Activated CD8-positive, alpha-beta T cell treated with anti-CD3 and anti-CD28 coated beads, Interleukin-2, amount 10 ng/mL, durations not matched to agents 7 days and 5 days (primary cell): ENCODE data around the gene TMUB1. TPM values are rescaled to one million over a fixed set of nuclear protein-coding genes. Genes with fewer than 3 reads are reported as not detected.
A peak's percentile ranks its signal among the peaks of the same experiment; 100 is the strongest.

Experiments
- ATAC-seq: fragments of 150-1000 bp; cut with Tn5 transposase; one replicate; pipeline ENCODE4 v1.10.0; 2021; ENCODE audit warnings: moderate library complexity
- CTCF ChIA-PET: fragments of 350-600 bp; sonication (Branson Sonifier 250); formaldehyde crosslinking; loops from one replicate; lab custom pipeline; 2021; ENCODE audit warnings: antibody characterized with exemption; lab: Charles Lee
- POLR2A ChIA-PET: fragments of 350-600 bp; sonication (Branson Sonifier 250); formaldehyde crosslinking; loops from one replicate; lab custom pipeline; 2021; ENCODE audit warnings: antibody characterized with exemption; lab: Charles Lee
- DNase-seq: peaks from one replicate; pipeline ENCODE4 v3.0.0-alpha.2; 2020
- H3K27ac Mint-ChIP-seq: one replicate; pipeline ENCODE4 v1.8.0; 2021; ENCODE audit warnings: mild to moderate bottlenecking, mixed read lengths
- H3K27me3 Mint-ChIP-seq: one replicate; pipeline ENCODE4 v1.8.0; 2021; ENCODE audit warnings: low read depth, mixed read lengths
- H3K36me3 Mint-ChIP-seq: one replicate; pipeline ENCODE4 v1.8.0; 2021; ENCODE audit warnings: low read depth, mixed read lengths
- H3K4me1 Mint-ChIP-seq: one replicate; pipeline ENCODE4 v1.8.0; 2021; ENCODE audit warnings: low read depth, mixed read lengths
- H3K4me3 Mint-ChIP-seq: one replicate; pipeline ENCODE4 v1.8.0; 2021; ENCODE audit warnings: mild to moderate bottlenecking, mixed read lengths
- H3K9me3 Mint-ChIP-seq: one replicate; pipeline ENCODE4 v1.8.0; 2022; ENCODE audit warnings: mixed read lengths; ENCODE audit not compliant: insufficient read depth
- total RNA-seq, 2 experiments: library from RNA; stranded (reverse); gene quantifications; one replicate each; pipeline ENCODE4 v1.2.3, GENCODE V29; 2021

Gene TMUB1
- total RNA-seq, 2 experiments from 2014 or later: 76.7 to 82.6 TPM

DNA sequence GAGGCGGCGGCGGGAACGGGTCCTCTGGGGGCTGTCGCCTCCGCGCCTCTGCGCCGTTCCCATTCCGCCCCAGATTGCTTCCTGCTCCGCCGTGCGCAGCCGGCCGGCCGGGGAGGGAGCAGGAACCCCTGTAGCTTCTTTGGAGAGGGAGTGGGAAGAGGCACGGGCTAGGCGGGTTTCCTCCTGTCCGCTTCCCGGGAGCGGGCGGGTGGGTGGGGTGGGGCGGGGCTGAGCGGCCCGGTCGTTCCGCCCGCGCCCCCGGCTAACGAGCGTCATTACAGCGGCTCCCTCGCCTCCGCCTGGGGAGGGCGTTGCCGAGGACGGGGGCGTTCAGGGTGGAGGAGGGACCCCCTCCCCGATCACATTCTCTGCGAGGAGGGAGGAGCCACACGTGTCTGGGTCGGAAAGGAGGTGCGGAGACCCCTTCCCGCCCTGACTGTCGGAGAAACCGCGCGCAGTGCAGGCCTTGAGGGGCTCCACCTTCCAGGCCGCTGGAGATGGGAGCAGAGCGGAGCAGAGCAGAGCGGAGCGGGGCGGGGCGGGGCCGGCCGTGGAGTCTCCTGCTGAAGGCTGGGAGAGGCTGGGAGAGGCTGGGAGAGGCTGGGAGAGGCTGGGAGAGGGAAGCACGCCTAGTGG, 42.7 kb upstream of the TMUB1 start:
- POLR2A ChIA-PET: no interaction called here
- DNase-seq: no peak
- Mint-ChIP-seq H3K9me3 (no peaks in the 10 kb centered on the region), H3K36me3 (no peaks in the 10 kb centered on the region), H3K4me3 (no peak overlapping the region), H3K27me3 (no peaks in the 10 kb centered on the region), H3K4me1 (peaks cover 5% of the 10 kb centered on the region), H3K27ac (no peak overlapping the region)
- CTCF ChIA-PET: interaction anchor here (0.6 to 2.4 kb wide), 4 partner anchors 44 to 257 kb away, joined by 3 to 15 read pairs (median 4); no protein-coding TSS in a partner anchor
- no peak for ATAC-seq

DNA sequence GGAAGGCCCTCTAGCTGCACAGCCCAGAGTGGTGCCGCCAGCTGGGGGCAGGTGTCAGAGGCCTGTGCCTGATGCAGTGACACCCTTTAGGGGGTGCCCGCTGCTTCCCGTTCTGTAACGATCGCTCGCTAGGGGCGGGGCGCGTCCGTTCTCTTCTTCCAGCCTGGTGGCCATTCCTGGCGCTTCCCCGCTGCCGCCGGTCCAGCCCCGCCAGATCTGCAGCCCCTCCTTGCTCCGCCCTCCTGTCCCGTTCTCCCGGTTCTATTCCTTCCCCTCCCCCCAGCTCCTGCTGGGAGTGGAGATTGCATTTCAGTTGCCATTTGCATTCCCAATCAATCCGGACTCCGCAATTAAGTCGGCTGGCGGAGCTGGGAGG, 42.2 kb upstream of the TMUB1 start:
- no peak overlapping the region for H3K4me3 Mint-ChIP-seq
- ChIA-PET POLR2A (no interaction called here), CTCF (interaction anchor here (0.6 to 2.4 kb wide), 5 partner anchors 23 to 256 kb away, joined by 3 to 15 read pairs (median 6); no protein-coding TSS in a partner anchor)
- H3K27ac Mint-ChIP-seq: no peak overlapping the region
- no peak for DNase-seq
- H3K9me3 Mint-ChIP-seq: no peaks in the 10 kb centered on the region
- H3K27me3 Mint-ChIP-seq: no peaks in the 10 kb centered on the region
- H3K36me3 Mint-ChIP-seq: no peaks in the 10 kb centered on the region
- peaks cover 5% of the 10 kb centered on the region for H3K4me1 Mint-ChIP-seq
- ATAC-seq: no peak

DNA sequence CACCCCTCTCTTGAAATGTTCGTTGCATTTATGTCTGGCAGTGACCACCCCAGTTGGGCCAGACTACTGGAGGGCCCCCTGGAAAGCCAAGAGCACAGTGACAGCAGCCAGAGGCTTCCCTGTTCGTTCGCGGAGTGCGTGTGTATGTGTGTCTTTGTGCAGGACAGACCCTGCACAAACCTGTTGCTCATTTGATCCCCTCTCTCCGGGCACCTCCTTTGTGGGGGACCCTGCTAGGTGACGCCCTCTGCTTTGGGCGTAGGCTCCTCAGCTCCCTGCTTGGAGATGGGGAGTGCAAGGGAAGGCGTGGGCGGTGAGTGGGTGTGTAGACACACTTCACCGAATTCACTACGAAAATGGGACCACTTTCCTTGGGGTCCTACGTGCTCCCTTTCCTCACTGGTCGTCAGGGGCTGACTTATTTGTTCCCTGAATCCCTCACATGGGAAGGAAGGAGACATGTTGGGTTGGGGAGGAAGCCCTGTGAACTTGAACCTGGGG, 41.7 kb upstream of the TMUB1 start:
- H3K27me3 Mint-ChIP-seq: no peaks in the 10 kb centered on the region
- DNase-seq (no peak), ATAC-seq (no peak)
- H3K9me3 Mint-ChIP-seq: no peaks in the 10 kb centered on the region
- CTCF ChIA-PET: interaction anchor here (0.6 to 2.4 kb wide), 20 partner anchors 14 to 256 kb away, joined by 3 to 23 read pairs (median 7); partner anchors contain the start of genes ABCB8 and ABCF2
- H3K4me1 Mint-ChIP-seq: peaks cover under 1% of the 10 kb centered on the region
- H3K27ac Mint-ChIP-seq: no peak overlapping the region
- H3K36me3 Mint-ChIP-seq: no peaks in the 10 kb centered on the region
- H3K4me3 Mint-ChIP-seq: no peak overlapping the region
- POLR2A ChIA-PET: no interaction called here

DNA sequence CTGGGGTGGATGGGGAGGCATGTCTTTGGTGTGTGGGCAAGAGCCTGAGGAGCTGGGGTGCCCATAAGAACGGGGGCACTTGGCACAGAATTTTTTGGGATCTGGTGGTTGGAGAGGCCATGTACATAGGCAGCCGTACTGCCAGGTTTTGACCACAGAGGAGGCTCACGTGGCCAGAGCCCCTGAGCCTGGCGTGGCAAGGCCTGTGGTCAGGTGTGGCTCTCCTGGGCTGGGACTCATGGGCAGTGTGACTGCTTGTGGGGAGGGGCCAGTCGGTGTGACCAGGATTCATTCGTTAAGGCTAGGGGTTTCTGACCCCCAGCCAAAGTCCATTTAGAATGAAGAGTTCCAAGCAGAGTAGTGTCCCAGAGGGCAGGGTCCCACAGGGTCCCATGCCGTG, 41.2 kb upstream of the TMUB1 start:
- Mint-ChIP-seq H3K9me3 (no peaks in the 10 kb centered on the region), H3K36me3 (no peaks in the 10 kb centered on the region), H3K27me3 (no peaks in the 10 kb centered on the region), H3K4me1 (no peaks in the 10 kb centered on the region), H3K4me3 (no peak overlapping the region), H3K27ac (no peak overlapping the region)
- CTCF ChIA-PET: interaction anchor here (1.0 to 2.4 kb wide), 27 partner anchors 9 to 228 kb away, joined by 3 to 23 read pairs (median 6); partner anchors contain the start of genes ABCB8, ABCF2, ASB10 and CHPF2
- ATAC-seq: no peak
- POLR2A ChIA-PET: no interaction called here
- no peak for DNase-seq

- ChIA-PET CTCF (interaction anchor here (0.6 to 2.4 kb wide), 32 partner anchors 8 to 242 kb away, joined by 3 to 23 read pairs (median 6); partner anchors contain the start of genes ABCB8, ABCF2, ASB10 and CHPF2), POLR2A (interaction anchor here (0.5 to 0.6 kb wide), 2 partner anchors 17 to 46 kb away, joined by 3 read pairs; no protein-coding TSS in a partner anchor)
Observed at GRCh38 chr7:151123822-151124464, 40.6 kb upstream of the TMUB1 start.

DNA sequence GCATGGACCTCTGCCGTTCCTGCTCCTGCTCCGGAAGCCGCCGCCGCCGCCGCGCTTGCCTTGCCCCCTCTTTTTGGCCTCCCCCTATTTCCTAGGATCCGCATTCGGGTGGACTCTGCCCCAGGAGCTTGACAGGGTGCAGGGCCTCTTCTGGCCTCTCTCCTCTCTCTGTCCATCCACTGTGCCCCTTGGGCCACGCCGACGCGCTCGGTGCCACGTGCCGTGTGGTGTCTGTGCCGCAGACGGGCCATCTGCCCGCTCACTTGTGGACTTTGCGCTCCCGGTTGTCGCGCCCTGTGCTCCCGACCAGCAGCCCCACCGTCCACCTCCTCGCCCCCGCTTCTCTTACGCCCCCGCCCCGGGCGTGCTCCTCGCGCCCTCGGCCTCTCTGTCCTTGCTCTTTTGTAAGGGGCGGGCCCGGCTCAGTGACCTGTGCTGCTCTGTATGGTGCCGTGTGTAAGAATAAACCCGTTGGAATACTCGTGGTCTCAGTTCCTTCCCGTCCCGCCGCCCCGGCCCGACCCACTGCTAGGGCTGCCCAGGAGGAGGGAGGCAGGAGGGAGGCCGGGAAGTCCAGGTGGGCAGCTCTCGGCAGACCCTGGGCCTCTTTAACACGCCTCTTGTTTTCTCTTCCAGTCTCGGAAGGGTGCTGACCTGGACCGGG, 40.0 kb upstream of the TMUB1 start:
- ATAC-seq (no peak), DNase-seq (no peak)
- ChIA-PET POLR2A (interaction anchor here (0.5 to 0.6 kb wide), 2 partner anchors 16 to 47 kb away, joined by 3 read pairs; no protein-coding TSS in a partner anchor), CTCF (interaction anchor here (0.6 to 2.4 kb wide), 32 partner anchors 8 to 241 kb away, joined by 3 to 23 read pairs (median 6); partner anchors contain the start of genes ABCB8, ABCF2, ASB10 and CHPF2)
- Mint-ChIP-seq H3K9me3 (no peaks in the 10 kb centered on the region), H3K36me3 (no peaks in the 10 kb centered on the region), H3K27ac (no peak overlapping the region), H3K27me3 (no peaks in the 10 kb centered on the region), H3K4me3 (no peak overlapping the region), H3K4me1 (no peaks in the 10 kb centered on the region)

More at GRCh38 chr7:151123822-151124464, 40.6 kb upstream of the TMUB1 start:
- Mint-ChIP-seq H3K36me3 (no peaks in the 10 kb centered on the region), H3K4me1 (no peaks in the 10 kb centered on the region), H3K9me3 (no peaks in the 10 kb centered on the region), H3K4me3 (no peak overlapping the region), H3K27me3 (no peaks in the 10 kb centered on the region), H3K27ac (no peak overlapping the region)
- peak; percentile 93 for ATAC-seq
- peak; percentile 88 for DNase-seq

DNA sequence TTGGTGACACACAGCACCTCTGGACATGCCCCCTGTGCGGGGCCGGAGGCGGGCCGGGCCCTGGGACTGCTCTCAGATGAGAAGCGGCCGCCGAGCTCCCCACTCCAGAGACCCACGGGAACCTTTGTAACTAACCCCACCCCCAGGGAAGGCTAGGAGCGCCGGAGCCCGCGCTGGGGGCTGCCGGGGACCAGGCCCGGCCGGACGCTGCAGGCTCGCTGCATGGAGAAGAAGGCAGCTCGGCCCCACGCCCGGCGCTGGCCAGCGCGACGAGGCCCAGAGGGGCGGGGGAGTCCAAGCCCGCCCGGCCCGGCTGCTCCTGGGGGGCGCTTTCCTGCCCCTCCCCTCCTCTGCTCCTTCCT, 39.5 kb upstream of the TMUB1 start:
- DNase-seq (no peak), ATAC-seq (no peak)
- H3K9me3 Mint-ChIP-seq: no peaks in the 10 kb centered on the region
- ChIA-PET POLR2A (no interaction called here), CTCF (interaction anchor here (2.2 kb wide), 1 partner anchor 12 kb away, joined by 22 read pairs; no protein-coding TSS in a partner anchor)
- no peak overlapping the region for H3K27ac Mint-ChIP-seq
- no peaks in the 10 kb centered on the region for H3K27me3 Mint-ChIP-seq
- H3K36me3 Mint-ChIP-seq: no peaks in the 10 kb centered on the region
- H3K4me3 Mint-ChIP-seq: no peak overlapping the region
- no peaks in the 10 kb centered on the region for H3K4me1 Mint-ChIP-seq

GRCh38 chr7:151122276-151122675, 39.0 kb upstream of the TMUB1 start:
- ChIA-PET CTCF (interaction anchor here (0.7 kb wide), 1 partner anchor 412 kb away, joined by 3 read pairs; no protein-coding TSS in a partner anchor), POLR2A (no interaction called here)
- Mint-ChIP-seq H3K27ac (no peak overlapping the region), H3K4me1 (no peaks in the 10 kb centered on the region), H3K36me3 (no peaks in the 10 kb centered on the region), H3K4me3 (no peak overlapping the region), H3K27me3 (no peaks in the 10 kb centered on the region), H3K9me3 (no peaks in the 10 kb centered on the region)
- no peak for DNase-seq
- no peak for ATAC-seq

DNA sequence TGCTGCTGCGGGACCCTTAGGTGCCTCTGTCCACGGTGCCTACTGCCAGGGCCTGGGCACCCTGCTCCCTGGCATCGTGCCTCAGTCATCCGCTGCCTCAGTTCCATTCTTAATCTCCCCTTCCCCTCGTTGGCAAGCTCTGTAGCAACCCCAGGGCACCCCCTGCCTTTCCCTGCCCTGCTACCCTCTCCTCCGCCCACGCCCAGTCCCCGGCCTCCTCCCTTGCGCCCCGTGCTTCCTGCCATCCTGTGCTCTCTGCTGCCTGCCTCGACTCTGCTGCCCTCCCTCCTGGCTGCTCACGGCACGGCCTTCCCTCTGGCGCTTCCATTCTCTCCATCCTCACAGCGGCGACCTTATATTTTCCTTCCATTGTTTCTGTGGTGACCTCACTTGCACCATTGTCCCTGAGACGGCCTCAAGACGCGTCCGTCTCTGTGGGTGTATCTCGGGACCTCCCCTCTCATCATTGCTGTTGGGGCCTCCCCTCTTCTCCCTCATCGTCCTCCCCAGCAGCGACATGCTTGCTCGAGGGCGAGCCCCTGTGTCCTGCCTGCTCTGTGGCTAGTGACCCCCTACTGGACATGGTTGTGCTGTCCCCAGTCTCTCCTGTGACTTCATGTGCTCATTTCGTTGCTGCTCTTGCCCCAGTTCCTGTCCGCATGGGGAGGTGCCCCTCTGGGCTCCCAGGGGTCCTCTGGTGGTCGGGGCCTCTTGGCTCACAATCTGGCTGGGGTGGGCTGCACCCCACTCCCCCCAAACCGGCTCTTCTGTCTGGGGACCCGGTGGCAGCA, 38.3 kb upstream of the TMUB1 start:
- ChIA-PET POLR2A (no interaction called here), CTCF (interaction anchor here (0.7 to 1.3 kb wide), 2 partner anchors 122 to 413 kb away, joined by 3 read pairs; no protein-coding TSS in a partner anchor)
- Mint-ChIP-seq H3K4me1 (no peaks in the 10 kb centered on the region), H3K9me3 (no peaks in the 10 kb centered on the region), H3K27ac (no peak overlapping the region), H3K27me3 (no peaks in the 10 kb centered on the region), H3K4me3 (no peak overlapping the region), H3K36me3 (no peaks in the 10 kb centered on the region)
- DNase-seq (no peak), ATAC-seq (no peak)

DNA sequence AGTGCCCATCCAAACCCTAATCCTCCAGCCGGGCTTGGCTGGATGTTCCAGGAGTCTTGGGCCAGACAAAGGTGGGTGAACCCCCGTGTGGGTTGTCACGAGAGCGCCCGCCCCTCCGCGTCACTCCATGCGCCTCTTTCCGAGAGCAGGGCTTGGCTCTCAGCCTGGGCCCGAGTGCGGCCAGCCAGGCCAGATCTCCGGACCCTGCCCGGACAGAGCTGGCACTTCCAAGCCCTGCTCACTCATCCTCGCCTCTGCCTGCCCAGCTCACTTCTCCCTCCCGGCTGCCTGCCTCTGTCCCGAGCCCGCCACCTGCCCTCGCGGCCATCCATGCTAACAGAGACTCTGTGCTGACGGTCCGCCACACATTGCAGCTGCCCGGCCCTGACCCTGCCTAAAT, 37.6 kb upstream of the TMUB1 start:
- POLR2A ChIA-PET: no interaction called here
- CTCF ChIA-PET: interaction anchor here (1.3 to 2.6 kb wide), 2 partner anchors 10 to 123 kb away, joined by 3 to 9 read pairs; no protein-coding TSS in a partner anchor
- ATAC-seq (no peak), DNase-seq (no peak)
- Mint-ChIP-seq H3K36me3 (no peaks in the 10 kb centered on the region), H3K9me3 (no peaks in the 10 kb centered on the region), H3K4me3 (no peak overlapping the region), H3K4me1 (peaks cover 2% of the 10 kb centered on the region), H3K27me3 (peaks cover under 1% of the 10 kb centered on the region), H3K27ac (no peak overlapping the region)
